KMS-11 (cell line): Measurements from ENCODE around the gene MSI2.

ENCODE experiments used
- H2AFZ ChIP-seq: fragments of 200-600 bp; sonication (generic); 2 replicates; pipeline ENCODE4 v1.6.1; 2016; ENCODE audit warnings: antibody characterized with exemption, mixed run types, low read depth
- H3K27ac ChIP-seq: fragments of 200-600 bp; sonication (generic); 2 replicates; pipeline ENCODE4 v1.6.1; 2016; ENCODE audit warnings: mild to moderate bottlenecking, mixed run types
- H3K27me3 ChIP-seq: fragments of 200-600 bp; sonication (generic); 2 replicates; pipeline ENCODE4 v1.6.1; 2017; ENCODE audit warnings: mild to moderate bottlenecking, low read depth, mixed run types, moderate library complexity; ENCODE audit not compliant: insufficient read depth
- H3K36me3 ChIP-seq: fragments of 200-600 bp; sonication (generic); 2 replicates; pipeline ENCODE4 v1.6.1; 2017; ENCODE audit warnings: mild to moderate bottlenecking, mixed run types; ENCODE audit not compliant: insufficient read depth
- H3K4me1 ChIP-seq: fragments of 200-600 bp; sonication (generic); 2 replicates; pipeline ENCODE4 v1.6.1; 2016; ENCODE audit warnings: mild to moderate bottlenecking, low read depth, mixed run types; ENCODE audit not compliant: poor library complexity, severe bottlenecking
- H3K4me2 ChIP-seq: fragments of 200-600 bp; sonication (generic); 2 replicates; pipeline ENCODE4 v1.7.0; 2016; ENCODE audit warnings: mild to moderate bottlenecking, mixed run types
- H3K4me3 ChIP-seq: fragments of 200-600 bp; sonication (generic); IDR thresholded peaks from 2 replicates; pipeline ENCODE4 v1.6.1; 2017; ENCODE audit warnings: low read depth, low read length, mixed read lengths; ENCODE audit not compliant: insufficient read depth
- H3K79me2 ChIP-seq: fragments of 200-600 bp; sonication (generic); 2 replicates; pipeline ENCODE4 v1.6.1; 2016; ENCODE audit warnings: low read depth, mixed run types; ENCODE audit not compliant: insufficient read depth
- H3K9ac ChIP-seq: fragments of 200-600 bp; sonication (generic); 2 replicates; pipeline ENCODE4 v1.6.1; 2016; ENCODE audit warnings: mild to moderate bottlenecking, mixed run types
- H4K20me1 ChIP-seq: fragments of 200-600 bp; sonication (generic); 2 replicates; pipeline ENCODE4 v1.6.1; 2016; ENCODE audit warnings: mild to moderate bottlenecking, mixed run types; ENCODE audit not compliant: insufficient read depth
- TF ChIP-seq, protein P1 (sequence below): fragments of 200-600 bp; sonication (generic); conservative IDR thresholded peaks from 2 replicates; pipeline ENCODE4 v1.6.1; 2017; ENCODE audit warnings: low read depth, mild to moderate bottlenecking, antibody characterized with exemption, low read length, moderate library complexity, mixed read lengths

The MSI2 gene

DNA sequence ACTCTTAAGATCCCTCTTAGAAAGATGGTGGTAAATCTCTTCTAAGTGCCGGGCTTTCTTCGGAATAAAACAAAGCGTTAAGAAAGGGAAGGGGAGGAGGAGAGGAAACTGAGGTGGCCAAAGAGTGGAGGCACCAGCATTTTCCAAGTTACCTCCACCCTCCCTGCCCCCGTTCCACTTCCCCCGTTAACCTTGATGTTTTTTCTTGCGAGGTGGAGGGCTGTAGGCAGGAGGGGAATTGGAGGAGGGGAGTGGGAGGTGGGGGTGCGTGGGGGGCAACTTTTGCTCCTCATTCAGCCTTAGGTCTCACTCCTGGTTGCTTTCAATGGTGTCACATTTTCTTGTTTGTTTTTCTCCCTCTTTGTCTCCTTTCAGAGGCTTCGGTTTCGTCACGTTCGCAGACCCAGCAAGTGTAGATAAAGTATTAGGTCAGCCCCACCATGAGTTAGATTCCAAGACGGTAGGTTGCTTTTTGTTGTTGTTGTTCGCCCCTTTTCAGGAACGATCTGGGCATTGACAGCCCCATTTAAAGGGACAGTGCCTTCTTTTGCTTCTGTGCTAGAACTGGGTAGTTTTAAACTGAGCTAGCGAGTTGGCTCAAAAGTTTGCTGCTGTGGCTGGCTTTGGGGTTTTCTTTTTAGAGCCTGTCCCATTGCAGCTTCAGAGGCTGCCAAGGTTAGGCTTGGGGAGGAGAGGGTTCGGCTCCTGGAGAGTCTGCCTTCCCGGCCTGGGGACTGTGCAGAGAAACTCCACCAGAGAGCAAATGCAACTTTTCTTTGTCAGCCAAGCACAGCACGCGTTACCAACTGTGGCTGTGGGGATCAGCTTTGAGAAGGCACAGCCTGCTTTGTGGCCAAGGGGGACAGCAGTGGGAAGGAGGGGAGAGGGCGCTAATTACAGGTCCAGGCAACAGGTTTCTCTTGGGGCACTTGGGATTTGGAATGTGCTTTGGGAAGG lies 1.9 kb downstream of the MSI2 start:
- H3K4me3 ChIP-seq, result peak overlapping the region; percentile 57
- H3K79me2 ChIP-seq, result peaks cover 64% of the 10 kb centered on the region
- H3K27me3 ChIP-seq, result no peaks in the 10 kb centered on the region
- H3K27ac ChIP-seq, result peak overlapping the region; percentile 71
- peaks cover 22% of the 10 kb centered on the region; the same call in 1 of the 2 replicates for H3K36me3 ChIP-seq
- peaks cover 51% of the 10 kb centered on the region for H3K4me1 ChIP-seq
- TF ChIP-seq, protein P1, sequence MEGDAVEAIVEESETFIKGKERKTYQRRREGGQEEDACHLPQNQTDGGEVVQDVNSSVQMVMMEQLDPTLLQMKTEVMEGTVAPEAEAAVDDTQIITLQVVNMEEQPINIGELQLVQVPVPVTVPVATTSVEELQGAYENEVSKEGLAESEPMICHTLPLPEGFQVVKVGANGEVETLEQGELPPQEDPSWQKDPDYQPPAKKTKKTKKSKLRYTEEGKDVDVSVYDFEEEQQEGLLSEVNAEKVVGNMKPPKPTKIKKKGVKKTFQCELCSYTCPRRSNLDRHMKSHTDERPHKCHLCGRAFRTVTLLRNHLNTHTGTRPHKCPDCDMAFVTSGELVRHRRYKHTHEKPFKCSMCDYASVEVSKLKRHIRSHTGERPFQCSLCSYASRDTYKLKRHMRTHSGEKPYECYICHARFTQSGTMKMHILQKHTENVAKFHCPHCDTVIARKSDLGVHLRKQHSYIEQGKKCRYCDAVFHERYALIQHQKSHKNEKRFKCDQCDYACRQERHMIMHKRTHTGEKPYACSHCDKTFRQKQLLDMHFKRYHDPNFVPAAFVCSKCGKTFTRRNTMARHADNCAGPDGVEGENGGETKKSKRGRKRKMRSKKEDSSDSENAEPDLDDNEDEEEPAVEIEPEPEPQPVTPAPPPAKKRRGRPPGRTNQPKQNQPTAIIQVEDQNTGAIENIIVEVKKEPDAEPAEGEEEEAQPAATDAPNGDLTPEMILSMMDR, result no peak
- H3K4me2 ChIP-seq, result peak overlapping the region; percentile 83
- H2AFZ ChIP-seq, result peak overlapping the region; percentile 17; the same call in 1 of the 2 replicates
- H3K9ac ChIP-seq, result peak overlapping the region; percentile 91
- no peaks in the 10 kb centered on the region for H4K20me1 ChIP-seq

DNA sequence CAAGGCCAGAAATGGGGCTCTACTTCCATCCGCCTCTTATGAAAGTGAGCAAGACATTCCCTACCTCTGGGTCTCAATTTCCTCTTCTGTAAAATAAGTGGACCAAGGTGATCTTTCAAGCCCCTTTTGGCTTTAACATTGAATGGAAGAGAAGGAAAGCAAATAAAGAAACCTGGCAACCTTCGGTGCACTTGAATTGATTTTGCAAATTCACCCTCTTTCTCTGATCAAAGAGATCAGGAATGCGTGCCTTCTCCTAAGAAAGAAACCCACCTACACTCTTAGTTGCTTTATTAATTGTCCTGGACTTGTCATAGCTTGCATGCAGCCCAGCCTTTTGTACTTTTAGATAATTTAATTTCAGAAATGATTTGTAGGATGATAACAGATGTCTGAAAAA lies 3.0 kb downstream of the MSI2 start:
- H3K4me2 ChIP-seq, result peak overlapping the region; percentile 83
- TF ChIP-seq, protein P1, result no peak
- peaks cover 76% of the 10 kb centered on the region for H3K79me2 ChIP-seq
- H2AFZ ChIP-seq, result no peak overlapping the region
- peaks cover under 1% of the 10 kb centered on the region; the same call in 1 of the 2 replicates for H4K20me1 ChIP-seq
- no peaks in the 10 kb centered on the region for H3K27me3 ChIP-seq
- H3K9ac ChIP-seq, result peak overlapping the region; percentile 91; the same call in 1 of the 2 replicates
- H3K36me3 ChIP-seq, result peaks cover 33% of the 10 kb centered on the region; the same call in 1 of the 2 replicates
- H3K27ac ChIP-seq, result peak overlapping the region; percentile 71; the same call in 1 of the 2 replicates
- no peak overlapping the region for H3K4me3 ChIP-seq
- H3K4me1 ChIP-seq, result peaks cover 55% of the 10 kb centered on the region

DNA sequence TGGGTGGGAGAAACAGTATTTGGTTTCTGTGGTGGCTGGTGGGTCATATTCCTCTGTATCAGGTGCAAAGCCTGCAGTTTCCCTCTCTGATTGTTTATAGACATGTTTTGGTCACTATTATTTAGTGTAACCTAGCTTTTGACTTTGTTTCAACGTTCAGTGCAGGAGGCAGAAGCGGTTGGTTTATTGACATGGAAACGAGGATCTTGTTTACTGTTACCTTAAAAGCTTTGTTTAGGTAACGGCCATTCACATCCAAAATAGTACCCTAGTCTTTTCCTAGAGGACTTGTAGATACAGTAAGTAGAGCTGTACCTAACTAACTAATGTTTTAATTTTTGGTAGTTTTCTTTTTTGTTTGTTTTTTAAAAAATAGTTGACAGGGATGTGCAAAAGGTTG lies 3.5 kb downstream of the MSI2 start:
- no peak overlapping the region for H3K27ac ChIP-seq
- H3K36me3 ChIP-seq, result peaks cover 37% of the 10 kb centered on the region; the same call in 1 of the 2 replicates
- H3K79me2 ChIP-seq, result peaks cover 81% of the 10 kb centered on the region
- H3K4me2 ChIP-seq, result peak overlapping the region; percentile 83
- H4K20me1 ChIP-seq, result peaks cover 3% of the 10 kb centered on the region; the same call in 1 of the 2 replicates
- TF ChIP-seq, protein P1, result no peak
- H3K9ac ChIP-seq, result no peak overlapping the region
- H3K4me3 ChIP-seq, result no peak overlapping the region
- peaks cover 55% of the 10 kb centered on the region for H3K4me1 ChIP-seq
- H3K27me3 ChIP-seq, result no peaks in the 10 kb centered on the region
- H2AFZ ChIP-seq, result no peak overlapping the region

DNA sequence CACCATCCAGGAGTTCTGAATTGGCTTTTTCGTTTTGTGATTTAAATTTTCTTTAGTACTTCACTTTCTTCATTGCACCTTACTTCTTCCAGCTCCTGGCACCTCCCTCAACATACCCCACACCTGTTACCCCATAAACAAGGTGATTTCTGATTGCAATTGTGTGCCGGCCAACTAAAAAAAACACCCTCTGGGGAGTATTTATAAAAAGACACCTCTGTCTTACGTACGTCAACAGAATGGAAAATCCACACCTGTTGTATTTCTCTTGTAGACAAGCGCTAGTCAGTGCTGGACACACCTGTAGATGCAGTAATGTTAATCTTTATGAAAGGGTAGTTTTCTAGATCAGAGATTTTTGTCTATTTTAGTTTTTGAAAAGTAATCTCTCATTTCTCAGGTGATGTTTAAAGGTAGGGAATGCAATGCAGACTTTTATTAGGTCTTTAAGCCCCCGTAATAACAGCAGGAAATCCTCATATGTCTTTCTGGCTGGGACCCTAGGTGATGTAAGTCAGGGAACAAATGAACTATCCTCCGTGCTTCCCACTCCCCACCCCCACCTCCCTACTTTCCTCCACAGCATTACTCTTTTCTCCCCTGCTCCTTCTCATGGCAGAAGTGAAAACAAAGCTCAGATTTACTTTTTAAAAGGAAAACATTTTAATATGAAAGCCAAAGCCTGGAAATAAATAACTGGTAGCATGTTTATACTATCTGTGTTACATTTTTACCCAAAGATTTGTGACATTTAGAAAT lies 4.2 kb downstream of the MSI2 start:
- TF ChIP-seq, protein P1, result no peak
- Histone ChIP-seq H3K4me1 (peaks cover 53% of the 10 kb centered on the region), H3K9ac (no peak overlapping the region), H4K20me1 (peaks cover 3% of the 10 kb centered on the region; the same call in 1 of the 2 replicates), H3K79me2 (peaks cover 88% of the 10 kb centered on the region), H3K27ac (no peak overlapping the region), H3K4me2 (peak overlapping the region; percentile 83; the same call in 1 of the 2 replicates), H3K27me3 (no peaks in the 10 kb centered on the region), H2AFZ (no peak overlapping the region), H3K4me3 (no peak overlapping the region), H3K36me3 (peaks cover 42% of the 10 kb centered on the region; the same call in 1 of the 2 replicates)
